Measurements from ENCODE around the gene KRTAP1-1. TPM values are rescaled to one million over a fixed set of nuclear protein-coding genes. Genes with fewer than 3 reads are reported as not detected.
"Not testable (repeated sequence)": the region's sequence is repeated elsewhere in the genome, so short reads cannot be mapped to it uniquely, and the experiment has no call there.

The KRTAP1-1 gene
- polyA plus RNA-seq, 4 donors: not detected

GRCh38 chr17:41013181-41013580 lies 28.1 kb downstream of the KRTAP1-1 start:
- DNase-seq (ENCODE audit: low read depth in 4 of 4, low spot score in 3 of 4): no peak

- no peak for DNase-seq (ENCODE audit: low read depth in 4 of 4, low spot score in 3 of 4)
These were observed 28.7 kb downstream of the KRTAP1-1 start for GRCh38 chr17:41012326-41013120.

- DNase-seq (ENCODE audit: low read depth in 4 of 4, low spot score in 3 of 4): no peak
These were observed 30.8 kb downstream of the KRTAP1-1 start for GRCh38 chr17:41010441-41010840.

GRCh38 chr17:41009936-41010335 lies 31.3 kb downstream of the KRTAP1-1 start:
- DNase-seq (ENCODE audit: low read depth in 4 of 4, low spot score in 3 of 4): no peak

GRCh38 chr17:41009301-41009760 lies 31.9 kb downstream of the KRTAP1-1 start:
- DNase-seq (ENCODE audit: low read depth in 4 of 4, low spot score in 3 of 4): no peak

- no peak for DNase-seq (ENCODE audit: low read depth in 4 of 4, low spot score in 3 of 4)
These were observed 32.4 kb downstream of the KRTAP1-1 start, which contains the start of gene KRTAP3-1 for GRCh38 chr17:41008811-41009210. KRTAP3-1 (minus strand) TSS chr17:41009128; CDS start chr17:41009074, 54 bp downstream.

GRCh38 chr17:41004397-41004796 lies 36.9 kb downstream of the KRTAP1-1 start:
- no peak for DNase-seq (ENCODE audit: low read depth in 4 of 4, low spot score in 3 of 4)

- no peak for DNase-seq (ENCODE audit: low read depth in 4 of 4, low spot score in 3 of 4)
These were observed 37.3 kb downstream of the KRTAP1-1 start for GRCh38 chr17:41003926-41004325.

GRCh38 chr17:41002814-41003213 lies 38.4 kb downstream of the KRTAP1-1 start:
- no peak for DNase-seq (ENCODE audit: low read depth in 4 of 4, low spot score in 3 of 4)

GRCh38 chr17:41001795-41002194 lies 39.5 kb downstream of the KRTAP1-1 start:
- no peak for DNase-seq (ENCODE audit: low read depth in 4 of 4, low spot score in 3 of 4)

GRCh38 chr17:40999563-40999962 lies 41.7 kb downstream of the KRTAP1-1 start, which contains the start of gene KRTAP3-2:
KRTAP3-2 (minus strand) TSS chr17:40999906; CDS start chr17:40999853, 53 bp downstream.
- DNase-seq (ENCODE audit: low read depth in 4 of 4, low spot score in 3 of 4): not testable (repeated sequence)

GRCh38 chr17:40997361-40997760 lies 43.9 kb downstream of the KRTAP1-1 start:
- no peak for DNase-seq (ENCODE audit: low read depth in 4 of 4, low spot score in 3 of 4)

- DNase-seq (ENCODE audit: low read depth in 4 of 4, low spot score in 3 of 4): no peak
These were observed 44.4 kb downstream of the KRTAP1-1 start for GRCh38 chr17:40996829-40997228.

- no peak for DNase-seq (ENCODE audit: low read depth in 4 of 4, low spot score in 3 of 4)
These were observed 46.1 kb downstream of the KRTAP1-1 start for GRCh38 chr17:40995116-40995515.

GRCh38 chr17:40993839-40994238 lies 47.4 kb downstream of the KRTAP1-1 start, which contains the start of gene KRTAP3-3:
KRTAP3-3 (minus strand) TSS chr17:40994164; CDS start chr17:40994097, 67 bp downstream.
- DNase-seq (ENCODE audit: low read depth in 4 of 4, low spot score in 3 of 4): no peak

GRCh38 chr17:40993084-40993483 lies 48.2 kb downstream of the KRTAP1-1 start:
- no peak for DNase-seq (ENCODE audit: low read depth in 4 of 4, low spot score in 3 of 4)

- no peak for DNase-seq (ENCODE audit: low read depth in 4 of 4, low spot score in 3 of 4)
These were observed 48.6 kb downstream of the KRTAP1-1 start for GRCh38 chr17:40992666-40993065.

Other genes with a start within 250 kb of the KRTAP1-1 start
- gene KRT28, start 241.5 kb downstream of the KRTAP1-1 start, polyA plus RNA-seq (ENCODE audit: insufficient read length in 4 of 4): under 1 TPM in 1 of 4 donors, not detected in 3; 0.19 TPM
- gene KRT10, start 218.8 kb downstream of the KRTAP1-1 start, polyA plus RNA-seq (ENCODE audit: insufficient read length in 4 of 4): 10 to 100 TPM; 49.3 to 60.0 (median 58.1) TPM
- gene KRT12, start 174.2 kb downstream of the KRTAP1-1 start, polyA plus RNA-seq (ENCODE audit: insufficient read length in 4 of 4): under 1 TPM in 2 of 4 donors, not detected in 2; 0.10 to 0.27 TPM
- gene KRT20, start 156.2 kb downstream of the KRTAP1-1 start, polyA plus RNA-seq (ENCODE audit: insufficient read length in 4 of 4): 1 to 10 TPM in 1 of 4 donors, under 1 TPM in 2, not detected in 1; 0.09 to 2.0 (median 0.58) TPM
- gene KRT23, start 103.8 kb downstream of the KRTAP1-1 start, polyA plus RNA-seq (ENCODE audit: insufficient read length in 4 of 4): 1 to 10 TPM in 2 of 4 donors, under 1 TPM in 2; 0.52 to 2.1 (median 1.0) TPM
- gene KRT39, start 74.5 kb downstream of the KRTAP1-1 start, polyA plus RNA-seq (ENCODE audit: insufficient read length in 4 of 4): not detected
- gene KRT40, start 57.1 kb downstream of the KRTAP1-1 start, polyA plus RNA-seq (ENCODE audit: insufficient read length in 4 of 4): under 1 TPM in 1 of 4 donors, not detected in 3; 0.07 TPM
- not detected for gene KRTAP3-3, start 47.3 kb downstream of the KRTAP1-1 start, polyA plus RNA-seq (ENCODE audit: insufficient read length in 4 of 4)
- gene KRTAP3-2, start 41.5 kb downstream of the KRTAP1-1 start, polyA plus RNA-seq (ENCODE audit: insufficient read length in 4 of 4): not detected
- not detected for gene KRTAP3-1, start 32.3 kb downstream of the KRTAP1-1 start, polyA plus RNA-seq (ENCODE audit: insufficient read length in 4 of 4)
- not detected for gene KRTAP1-5, start 14.2 kb downstream of the KRTAP1-1 start, polyA plus RNA-seq (ENCODE audit: insufficient read length in 4 of 4)
- not detected for gene KRTAP1-4, start 11.3 kb downstream of the KRTAP1-1 start, polyA plus RNA-seq (ENCODE audit: insufficient read length in 4 of 4)
- not detected for gene KRTAP1-3, start 6.6 kb downstream of the KRTAP1-1 start, polyA plus RNA-seq (ENCODE audit: insufficient read length in 4 of 4)
- not detected for gene KRTAP2-1, start 5.9 kb upstream of the KRTAP1-1 start, polyA plus RNA-seq (ENCODE audit: insufficient read length in 4 of 4)
- gene KRTAP2-2, start 13.8 kb upstream of the KRTAP1-1 start, polyA plus RNA-seq (ENCODE audit: insufficient read length in 4 of 4): not detected
- not detected for gene KRTAP2-3, start 18.7 kb upstream of the KRTAP1-1 start, polyA plus RNA-seq (ENCODE audit: insufficient read length in 4 of 4)
- not detected for gene KRTAP2-4, start 24.4 kb upstream of the KRTAP1-1 start, polyA plus RNA-seq (ENCODE audit: insufficient read length in 4 of 4)
- gene KRTAP4-7, start 42.7 kb upstream of the KRTAP1-1 start, polyA plus RNA-seq (ENCODE audit: insufficient read length in 4 of 4): not detected
- gene KRTAP4-8, start 56.7 kb upstream of the KRTAP1-1 start, polyA plus RNA-seq (ENCODE audit: insufficient read length in 4 of 4): not detected
- gene KRTAP4-16, start 60.8 kb upstream of the KRTAP1-1 start, polyA plus RNA-seq (ENCODE audit: insufficient read length in 4 of 4): not detected
- not detected for gene KRTAP4-9, start 63.9 kb upstream of the KRTAP1-1 start, polyA plus RNA-seq (ENCODE audit: insufficient read length in 4 of 4)
- not detected for gene KRTAP4-11, start 76.9 kb upstream of the KRTAP1-1 start, polyA plus RNA-seq (ENCODE audit: insufficient read length in 4 of 4)
- not detected for gene KRTAP4-12, start 82.7 kb upstream of the KRTAP1-1 start, polyA plus RNA-seq (ENCODE audit: insufficient read length in 4 of 4)
- not detected for gene KRTAP4-6, start 99.1 kb upstream of the KRTAP1-1 start, polyA plus RNA-seq (ENCODE audit: insufficient read length in 4 of 4)
- not detected for gene KRTAP4-5, start 108.4 kb upstream of the KRTAP1-1 start, polyA plus RNA-seq (ENCODE audit: insufficient read length in 4 of 4)
- not detected for gene KRTAP4-4, start 119.3 kb upstream of the KRTAP1-1 start, polyA plus RNA-seq (ENCODE audit: insufficient read length in 4 of 4)
- not detected for gene KRTAP4-3, start 126.8 kb upstream of the KRTAP1-1 start, polyA plus RNA-seq (ENCODE audit: insufficient read length in 4 of 4)
- not detected for gene KRTAP4-2, start 136.8 kb upstream of the KRTAP1-1 start, polyA plus RNA-seq (ENCODE audit: insufficient read length in 4 of 4)
- gene KRTAP4-1, start 143.5 kb upstream of the KRTAP1-1 start, polyA plus RNA-seq (ENCODE audit: insufficient read length in 4 of 4): not detected
- gene KRTAP9-1, start 148.4 kb upstream of the KRTAP1-1 start, polyA plus RNA-seq (ENCODE audit: insufficient read length in 4 of 4): not detected
- not detected for gene KRTAP9-2, start 185.2 kb upstream of the KRTAP1-1 start, polyA plus RNA-seq (ENCODE audit: insufficient read length in 4 of 4)
- not detected for gene KRTAP9-3, start 191.0 kb upstream of the KRTAP1-1 start, polyA plus RNA-seq (ENCODE audit: insufficient read length in 4 of 4)
- not detected for gene KRTAP9-8, start 196.5 kb upstream of the KRTAP1-1 start, polyA plus RNA-seq (ENCODE audit: insufficient read length in 4 of 4)
- not detected for gene KRTAP9-4, start 208.2 kb upstream of the KRTAP1-1 start, polyA plus RNA-seq (ENCODE audit: insufficient read length in 4 of 4)
- gene KRTAP9-9, start 213.9 kb upstream of the KRTAP1-1 start, polyA plus RNA-seq (ENCODE audit: insufficient read length in 4 of 4): not detected
- not detected for gene KRTAP9-6, start 223.9 kb upstream of the KRTAP1-1 start, polyA plus RNA-seq (ENCODE audit: insufficient read length in 4 of 4)
- gene KRTAP9-7, start 234.2 kb upstream of the KRTAP1-1 start, polyA plus RNA-seq (ENCODE audit: insufficient read length in 4 of 4): not detected

Data from left renal pelvis (tissue), 4 donors.